CD4-positive, alpha-beta T cell treated with Interleukin-17A for 4 hours (primary cell): ENCODE measurements around the gene CMTM5.

Source experiments
- DNase-seq: peaks from one replicate; pipeline ENCODE4 v3.0.0-alpha.2; 2020; ENCODE audit warnings: mixed read lengths

CMTM5 gene

GRCh38 chr14:23358553-23359166 is 18.2 kb upstream of the CMTM5 start:
- DNase-seq = no peak

- no peak for DNase-seq
These were observed 17.6 kb upstream of the CMTM5 start for GRCh38 chr14:23359167-23359626.

- no peak for DNase-seq
These were observed 17.0 kb upstream of the CMTM5 start for GRCh38 chr14:23359722-23360447.

GRCh38 chr14:23360496-23360895 is 16.4 kb upstream of the CMTM5 start:
- DNase-seq = peak; percentile 9

- no peak for DNase-seq
These were observed 15.5 kb upstream of the CMTM5 start for GRCh38 chr14:23361320-23361719.

GRCh38 chr14:23361763-23362162 is 15.1 kb upstream of the CMTM5 start:
- no peak for DNase-seq

GRCh38 chr14:23362200-23362599 is 14.6 kb upstream of the CMTM5 start:
- DNase-seq = no peak

GRCh38 chr14:23364164-23365035 is 12.4 kb upstream of the CMTM5 start:
- no peak for DNase-seq

GRCh38 chr14:23365036-23365731 is 11.7 kb upstream of the CMTM5 start, which contains the start of gene EFS:
Gene EFS, minus strand, starts transcription at chr14:23365172. Its CDS starts 147 bp downstream, at chr14:23365025.
- DNase-seq = no peak

- no peak for DNase-seq
These were observed 11.0 kb upstream of the CMTM5 start for GRCh38 chr14:23365732-23366425.

GRCh38 chr14:23366426-23366921 is 10.4 kb upstream of the CMTM5 start:
- DNase-seq = no peak

GRCh38 chr14:23370221-23370620 is 6.6 kb upstream of the CMTM5 start:
- no peak for DNase-seq

GRCh38 chr14:23371865-23372264 is 5.0 kb upstream of the CMTM5 start:
- DNase-seq = no peak

GRCh38 chr14:23372509-23372908 is 4.3 kb upstream of the CMTM5 start, which contains the start of gene IL25:
Gene IL25, plus strand, starts transcription at chr14:23372809.
- DNase-seq = no peak

GRCh38 chr14:23373041-23373440 is 3.8 kb upstream of the CMTM5 start:
- DNase-seq = no peak

GRCh38 chr14:23375527-23376251 is 1.2 kb upstream of the CMTM5 start:
- DNase-seq = no peak

GRCh38 chr14:23377198-23377550 is 328 bp downstream of the CMTM5 start:
- no peak for DNase-seq

GRCh38 chr14:23377573-23378563 is 1.0 kb downstream of the CMTM5 start:
- DNase-seq = no peak

- no peak for DNase-seq
These were observed 1.9 kb downstream of the CMTM5 start for GRCh38 chr14:23378612-23379220.
